Common myeloid progenitor, CD34-positive (primary cell): Measurements from ENCODE around the gene VKORC1L1.

Source experiments
- CTCF ChIA-PET: fragments of 350-600 bp; sonication (Branson Sonifier 250); formaldehyde crosslinking; loops from one replicate; lab custom pipeline; 2021; ENCODE audit warnings: antibody characterized with exemption; lab: Charles Lee
- POLR2A ChIA-PET: fragments of 350-600 bp; sonication (Branson Sonifier 250); formaldehyde crosslinking; loops from one replicate; lab custom pipeline; 2021; ENCODE audit warnings: antibody characterized with exemption; lab: Charles Lee
- DNase-seq, 3 donors: peaks; one replicate each; pipeline versions ENCODE4 v3.0.0 to v3.0.0-alpha.2; 2013
- H3K27ac ChIP-seq, 2 experiments: 1 replicate in 1 of 2; 2 replicates in 1 of 2; pipeline ENCODE4 v1.7.0; 2013; ENCODE audit warnings: inconsistent platforms in 2 of 2, low read length in 2 of 2, mild to moderate bottlenecking in 2 of 2, low read depth in 1 of 2, moderate library complexity in 1 of 2; ENCODE audit not compliant: severe bottlenecking in 2 of 2, insufficient read depth in 1 of 2, poor library complexity in 1 of 2
- H3K27me3 ChIP-seq, 5 experiments: replicated peaks in 2 of 5; 1 replicate in 3 of 5; 2 replicates in 2 of 5; pipeline versions ENCODE4 v1.6.1 to v1.7.0; 2013; ENCODE audit warnings: low read length in 4 of 5, mild to moderate bottlenecking in 2 of 5, moderate library complexity in 2 of 5, inconsistent platforms in 1 of 5; ENCODE audit not compliant: insufficient read depth in 5 of 5, control insufficient read depth in 4 of 5
- H3K36me3 ChIP-seq, 4 experiments: 1 replicate in 2 of 4; 2 replicates in 2 of 4; pipeline versions ENCODE4 v1.6.1 to v1.7.0; 2013; ENCODE audit warnings: low read length in 3 of 4, control low read depth in 1 of 4, mild to moderate bottlenecking in 1 of 4; ENCODE audit not compliant: control insufficient read depth in 4 of 4, insufficient read depth in 4 of 4
- H3K4me1 ChIP-seq, 4 experiments: 1 replicate in 3 of 4; 2 replicates in 1 of 4; pipeline versions ENCODE4 v1.6.1 to v1.7.1; 2013; ENCODE audit warnings: low read length in 3 of 4, mild to moderate bottlenecking in 3 of 4, control low read depth in 1 of 4, inconsistent platforms in 1 of 4, moderate library complexity in 1 of 4; ENCODE audit not compliant: control insufficient read depth in 4 of 4, insufficient read depth in 4 of 4; ENCODE audit errors: control extremely low read depth in 1 of 4
- H3K4me3 ChIP-seq, 7 experiments: 1 replicate in 4 of 7; 2 replicates in 3 of 7; pipeline versions ENCODE4 v1.5.1 to v1.7.0; 2013; ENCODE audit warnings: mild to moderate bottlenecking in 7 of 7, low read length in 6 of 7, moderate library complexity in 6 of 7, inconsistent platforms in 2 of 7, low read depth in 2 of 7, control low read depth in 1 of 7; ENCODE audit not compliant: insufficient read depth in 4 of 7, control insufficient read depth in 1 of 7; ENCODE audit errors: extremely low read depth in 1 of 7
- H3K9me3 ChIP-seq, 5 experiments: 1 replicate in 4 of 5; 2 replicates in 1 of 5; pipeline versions ENCODE4 v1.6.1 to v1.7.1; 2013; ENCODE audit warnings: low read length in 4 of 5, mild to moderate bottlenecking in 2 of 5, inconsistent platforms in 1 of 5, low read depth in 1 of 5, moderate library complexity in 1 of 5; ENCODE audit not compliant: control insufficient read depth in 4 of 5, insufficient read depth in 2 of 5; ENCODE audit errors: control extremely low read depth in 1 of 5
- WGBS: methylation state at CpG from one replicate; pipeline ENCODE4 v1.1.5; 2013; ENCODE audit not compliant: insufficient coverage; 5-methylcytosine and 5-hydroxymethylcytosine counted together

Gene VKORC1L1

GRCh38 chr7:65974876-65975275 lies 102.0 kb downstream of the VKORC1L1 start:
- Histone ChIP-seq H3K27me3 (no peaks in the 10 kb centered on the region), H3K4me1 (no peaks in the 10 kb centered on the region), H3K36me3 (peaks cover 15 to 74% (median 55%) of the 10 kb centered on the region in 4 experiments), H3K9me3 (no peaks in the 10 kb centered on the region), H3K4me3 (no peak overlapping the region), H3K27ac (no peak overlapping the region)
- no peak for DNase-seq
- CTCF ChIA-PET = no interaction called here
- WGBS = 98% methylated on average over 9 of the region's 9 CpGs
- POLR2A ChIA-PET = no interaction called here

GRCh38 chr7:65975814-65976445 lies 103.1 kb downstream of the VKORC1L1 start:
- ChIA-PET POLR2A (no interaction called here), CTCF (interaction anchor here (0.8 kb wide), 1 partner anchor 13 kb away, joined by 3 read pairs; no protein-coding TSS in a partner anchor)
- Histone ChIP-seq H3K36me3 (peaks cover 11 to 64% (median 49%) of the 10 kb centered on the region in 4 experiments), H3K9me3 (no peaks in the 10 kb centered on the region), H3K4me1 (peaks cover 0 to 9% (median 8%) of the 10 kb centered on the region in 4 experiments), H3K27me3 (no peaks in the 10 kb centered on the region), H3K27ac (no peak overlapping the region), H3K4me3 (no peak overlapping the region)
- WGBS = 99% methylated on average over 10 of the region's 11 CpGs
- no peak for DNase-seq

DNA sequence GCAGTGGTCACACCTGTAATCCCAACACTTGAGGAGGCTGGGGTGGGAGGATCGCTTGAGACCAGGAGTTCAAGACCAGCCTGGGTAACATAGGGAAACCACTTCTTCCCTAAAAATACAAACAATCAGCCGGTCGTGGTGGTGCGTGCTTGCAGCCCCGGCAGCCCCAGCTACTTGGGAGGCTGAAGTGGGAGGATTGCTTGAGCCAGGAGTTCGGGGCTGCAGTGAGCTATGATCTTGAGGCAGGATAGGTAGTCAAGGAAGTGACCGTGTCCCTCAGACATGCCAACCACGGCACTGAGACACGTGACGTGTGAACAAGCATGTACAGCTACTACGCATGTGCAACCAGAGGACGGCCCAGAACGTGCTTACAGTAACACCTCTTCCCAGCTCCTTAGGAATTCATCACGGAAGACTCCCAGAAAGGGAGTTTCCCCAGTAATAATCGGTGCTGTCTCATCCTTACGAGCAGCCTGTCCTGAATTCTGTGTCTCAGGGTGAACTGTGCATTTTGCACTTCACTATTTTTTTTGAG lies 103.9 kb downstream of the VKORC1L1 start:
- no peaks in the 10 kb centered on the region for H3K27me3 ChIP-seq
- peaks cover 0 to 14% (median 11%) of the 10 kb centered on the region in 4 experiments for H3K4me1 ChIP-seq
- H3K4me3 ChIP-seq = no peak overlapping the region
- H3K27ac ChIP-seq = no peak overlapping the region
- no peaks in the 10 kb centered on the region for H3K9me3 ChIP-seq
- 98% methylated on average over 16 of the region's 16 CpGs for WGBS
- CTCF ChIA-PET = interaction anchor here (0.8 kb wide), 1 partner anchor 14 kb away, joined by 3 read pairs; no protein-coding TSS in a partner anchor
- H3K36me3 ChIP-seq = peaks cover 8 to 58% (median 46%) of the 10 kb centered on the region in 4 experiments
- no peak for DNase-seq
- POLR2A ChIA-PET = no interaction called here

- ChIA-PET POLR2A (no interaction called here), CTCF (interaction anchor here (1.4 kb wide), 1 partner anchor 10 kb away, joined by 5 read pairs; no protein-coding TSS in a partner anchor)
- H3K4me1 ChIP-seq = peaks cover 0 to 21% (median 16%) of the 10 kb centered on the region in 4 experiments
- H3K27ac ChIP-seq = peak overlapping the region in 1 of 2 experiments; percentile 25
- H3K4me3 ChIP-seq = no peak overlapping the region
- no peaks in the 10 kb centered on the region for H3K9me3 ChIP-seq
- DNase-seq = no peak
- H3K36me3 ChIP-seq = peaks cover 3 to 38% (median 31%) of the 10 kb centered on the region in 4 experiments
- 99% methylated on average over 14 of the region's 18 CpGs for WGBS
- H3K27me3 ChIP-seq = no peaks in the 10 kb centered on the region
Observed at GRCh38 chr7:65978891-65979582, 106.2 kb downstream of the VKORC1L1 start.

GRCh38 chr7:65979583-65980477 lies 107.0 kb downstream of the VKORC1L1 start:
- Histone ChIP-seq H3K36me3 (peaks cover 2 to 30% (median 26%) of the 10 kb centered on the region in 4 experiments), H3K27me3 (no peaks in the 10 kb centered on the region), H3K4me1 (peaks cover 0 to 21% (median 16%) of the 10 kb centered on the region in 4 experiments), H3K9me3 (no peaks in the 10 kb centered on the region), H3K27ac (peak overlapping the region in 1 of 2 experiments; percentile 25), H3K4me3 (peak overlapping the region in 2 of 7 experiments; percentile 78 to 79)
- ChIA-PET POLR2A (no interaction called here), CTCF (interaction anchor here (2.1 kb wide), 1 partner anchor 7 kb away, joined by 6 read pairs; no protein-coding TSS in a partner anchor)
- no peak for DNase-seq
- WGBS = 95% methylated on average over 23 of the region's 29 CpGs

GRCh38 chr7:65980478-65981250 lies 107.8 kb downstream of the VKORC1L1 start:
- CTCF ChIA-PET = interaction anchor here (0.6 to 2.1 kb wide), 3 partner anchors 8 to 913 kb away, joined by 3 to 6 read pairs (median 3); no protein-coding TSS in a partner anchor
- peak overlapping the region in 1 of 2 experiments; percentile 39 for H3K27ac ChIP-seq
- H3K9me3 ChIP-seq = no peaks in the 10 kb centered on the region
- POLR2A ChIA-PET = interaction anchor here (0.7 kb wide), 1 partner anchor 513 kb away, joined by 3 read pairs; no protein-coding TSS in a partner anchor
- peaks cover 0 to 23% (median 22%) of the 10 kb centered on the region in 4 experiments for H3K36me3 ChIP-seq
- 36% methylated on average over 9 of the region's 11 CpGs for WGBS
- H3K27me3 ChIP-seq = no peaks in the 10 kb centered on the region
- peak overlapping the region in 5 of 7 experiments; percentile 56 to 80 (median 79) for H3K4me3 ChIP-seq
- H3K4me1 ChIP-seq = peaks cover 0 to 21% (median 16%) of the 10 kb centered on the region in 4 experiments
- peak; percentile 48 to 92 (median 87) for DNase-seq
